Bladder microvascular endothelial cell (primary cell): ENCODE measurements around the gene SP4. TPM values are rescaled to one million over a fixed set of nuclear protein-coding genes. Genes with fewer than 3 reads are reported as not detected.

Experiments used
- total RNA-seq: library from RNA; depleted of rRNA; stranded (reverse); fragments of >200 nt; gene quantifications from 2 replicates; pipeline ENCODE4 v1.2.3, GENCODE V29; 2014

The SP4 gene
- 5.3 and 8.9 TPM in 2 replicates for total RNA-seq

GRCh38 chr7:21427871-21428658 lies at the start of gene SP4:
TSS of gene SP4 (plus strand) at chr7:21428083. CDS start at chr7:21428252, 169 bp downstream.

GRCh38 chr7:21542891-21543527 lies 115.1 kb downstream of the SP4 start, which contains the start of gene DNAH11:
TSS of gene DNAH11 (plus strand) at chr7:21543039. CDS start at chr7:21543246, 207 bp downstream.

Other genes with a start within 250 kb of the SP4 start
- 0.31 and 0.65 TPM in 2 replicates for gene DNAH11, start 115.0 kb downstream of the SP4 start, total RNA-seq